VCaP (cell line): ENCODE results near the gene AGTRAP.

Experiments used
- H3K27ac ChIP-seq: fragments of 450-650 bp; 2 replicates; pipeline ENCODE4 v1.5.1; 2017
- TF ChIP-seq, protein P1 (sequence below): fragments of 450-650 bp; conservative IDR thresholded peaks from 2 replicates; pipeline ENCODE4 v1.5.1; 2017; ENCODE audit warnings: mild to moderate bottlenecking, moderate library complexity

Gene AGTRAP

DNA sequence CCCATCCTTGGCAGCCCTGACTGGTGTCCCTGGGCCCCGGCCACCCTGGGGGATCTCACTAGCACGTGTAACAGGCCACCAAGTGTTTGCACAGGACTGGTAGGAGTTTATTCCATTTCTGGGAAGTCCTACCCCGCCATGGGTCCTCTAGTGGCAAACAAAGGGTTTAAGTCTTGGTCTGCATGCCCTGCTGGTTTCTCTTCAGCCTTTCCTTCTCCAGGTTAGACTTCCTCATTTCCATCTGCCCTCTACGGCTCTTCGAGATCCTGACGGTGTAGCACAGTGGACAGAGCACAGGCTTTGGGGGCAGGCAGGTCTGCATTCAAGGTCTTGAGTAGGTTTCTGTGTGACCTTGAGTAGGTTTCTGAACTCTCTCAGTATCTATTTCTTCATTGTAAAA, 2.8 kb downstream of the AGTRAP start:
- TF ChIP-seq, protein P1, sequence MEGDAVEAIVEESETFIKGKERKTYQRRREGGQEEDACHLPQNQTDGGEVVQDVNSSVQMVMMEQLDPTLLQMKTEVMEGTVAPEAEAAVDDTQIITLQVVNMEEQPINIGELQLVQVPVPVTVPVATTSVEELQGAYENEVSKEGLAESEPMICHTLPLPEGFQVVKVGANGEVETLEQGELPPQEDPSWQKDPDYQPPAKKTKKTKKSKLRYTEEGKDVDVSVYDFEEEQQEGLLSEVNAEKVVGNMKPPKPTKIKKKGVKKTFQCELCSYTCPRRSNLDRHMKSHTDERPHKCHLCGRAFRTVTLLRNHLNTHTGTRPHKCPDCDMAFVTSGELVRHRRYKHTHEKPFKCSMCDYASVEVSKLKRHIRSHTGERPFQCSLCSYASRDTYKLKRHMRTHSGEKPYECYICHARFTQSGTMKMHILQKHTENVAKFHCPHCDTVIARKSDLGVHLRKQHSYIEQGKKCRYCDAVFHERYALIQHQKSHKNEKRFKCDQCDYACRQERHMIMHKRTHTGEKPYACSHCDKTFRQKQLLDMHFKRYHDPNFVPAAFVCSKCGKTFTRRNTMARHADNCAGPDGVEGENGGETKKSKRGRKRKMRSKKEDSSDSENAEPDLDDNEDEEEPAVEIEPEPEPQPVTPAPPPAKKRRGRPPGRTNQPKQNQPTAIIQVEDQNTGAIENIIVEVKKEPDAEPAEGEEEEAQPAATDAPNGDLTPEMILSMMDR: no peak
- H3K27ac ChIP-seq: peak overlapping the region; percentile 98

DNA sequence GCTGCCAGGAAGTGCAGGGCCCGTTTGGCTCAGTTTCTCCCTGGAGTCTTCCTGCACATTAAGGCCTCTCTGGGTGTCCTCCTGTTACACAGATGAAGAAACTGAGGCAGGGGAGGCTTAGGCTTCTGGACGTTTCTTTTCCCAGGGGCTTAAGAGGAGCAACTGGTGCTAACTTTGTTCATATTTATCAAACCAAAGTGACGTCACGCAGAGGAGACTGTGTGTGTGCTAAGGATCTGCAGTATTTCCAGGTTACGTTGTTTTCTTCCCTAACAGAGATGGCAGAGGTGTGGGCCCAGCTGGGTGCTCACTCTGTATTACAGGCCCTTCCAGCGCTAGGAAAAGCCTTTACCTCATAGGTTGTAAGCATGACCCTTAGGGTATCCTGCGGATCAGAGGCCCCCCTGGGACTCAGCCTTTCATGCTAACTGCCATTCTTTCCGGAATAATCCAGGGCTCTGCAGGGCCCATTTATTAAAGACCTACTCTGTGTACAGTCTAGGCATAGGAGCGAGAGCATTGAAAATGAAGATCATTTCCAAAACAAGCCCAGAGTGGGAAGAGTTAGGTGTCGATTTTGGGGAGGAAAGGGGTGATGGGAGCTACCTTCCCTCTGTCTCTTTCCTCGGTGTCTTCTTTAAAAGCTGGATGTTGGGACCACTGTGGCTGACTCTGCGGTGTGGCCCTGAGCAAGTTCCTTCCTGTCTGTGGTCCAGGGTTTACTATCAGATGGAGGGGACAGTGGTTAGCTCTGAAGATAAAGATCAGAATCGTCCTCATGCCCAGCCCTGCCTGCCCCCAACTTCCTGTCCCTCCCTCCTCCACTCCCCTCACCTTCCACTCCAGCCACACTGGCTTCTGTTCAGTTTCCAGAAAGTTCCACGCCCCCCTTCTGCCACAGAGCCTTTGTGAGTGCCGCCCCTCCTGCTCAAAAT, 4.6 kb downstream of the AGTRAP start:
- TF ChIP-seq, protein P1: no peak
- H3K27ac ChIP-seq: peak overlapping the region; percentile 98

DNA sequence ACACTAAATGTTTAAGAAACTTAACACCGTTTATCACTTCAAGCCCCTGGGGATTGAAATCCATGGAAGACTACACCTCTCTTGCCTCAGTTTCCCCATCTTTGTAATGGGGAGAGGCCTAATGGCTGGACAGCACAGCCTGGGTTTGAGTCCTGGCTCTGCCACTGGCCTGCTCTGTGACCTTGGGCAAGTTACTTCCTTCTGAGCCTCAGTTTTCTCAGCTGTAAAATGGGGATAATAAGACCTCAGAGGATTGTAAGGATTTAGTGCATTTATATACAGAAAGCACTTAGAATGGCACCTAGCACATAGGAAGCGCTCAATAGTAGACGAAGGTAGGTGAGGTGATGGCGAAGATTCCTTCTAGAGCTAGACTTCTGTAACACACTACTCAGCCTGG, 5.5 kb downstream of the AGTRAP start:
- TF ChIP-seq, protein P1: no peak
- peak overlapping the region; percentile 98; the same call in 1 of the 2 replicates for H3K27ac ChIP-seq

DNA sequence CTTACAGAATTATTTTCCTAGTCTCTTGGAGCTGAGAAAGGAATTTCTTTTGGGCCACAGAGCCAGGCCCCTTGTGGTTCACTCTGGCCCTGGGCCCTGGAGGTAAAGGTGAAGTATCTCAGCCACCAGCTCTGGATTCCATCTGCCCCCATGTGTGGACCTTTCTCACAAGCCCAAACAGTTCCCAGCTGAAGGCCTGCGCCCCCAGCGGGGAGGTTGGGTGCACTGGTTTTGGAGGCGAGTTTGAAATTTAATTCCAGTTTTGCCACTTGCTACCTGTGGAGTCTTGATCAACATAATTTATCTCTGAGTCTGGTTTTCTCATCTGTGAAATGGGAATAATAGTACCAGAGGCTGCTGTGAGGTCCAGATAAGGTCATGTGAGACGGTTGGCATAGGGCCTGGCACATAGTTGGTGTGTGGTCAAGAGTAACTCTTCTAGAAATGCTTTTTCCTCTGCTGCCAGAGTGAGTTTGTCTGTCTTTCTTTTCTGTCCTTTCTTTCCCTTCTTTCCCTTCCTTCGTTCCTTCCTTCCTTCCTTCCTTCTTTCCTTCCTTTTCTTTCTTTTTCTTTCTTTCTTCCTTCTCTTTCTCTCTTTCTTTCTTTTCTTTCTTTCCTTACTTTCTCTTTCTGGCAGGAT, 6.1 kb downstream of the AGTRAP start:
- TF ChIP-seq, protein P1: no peak
- peak overlapping the region; percentile 98; the same call in 1 of the 2 replicates for H3K27ac ChIP-seq

DNA sequence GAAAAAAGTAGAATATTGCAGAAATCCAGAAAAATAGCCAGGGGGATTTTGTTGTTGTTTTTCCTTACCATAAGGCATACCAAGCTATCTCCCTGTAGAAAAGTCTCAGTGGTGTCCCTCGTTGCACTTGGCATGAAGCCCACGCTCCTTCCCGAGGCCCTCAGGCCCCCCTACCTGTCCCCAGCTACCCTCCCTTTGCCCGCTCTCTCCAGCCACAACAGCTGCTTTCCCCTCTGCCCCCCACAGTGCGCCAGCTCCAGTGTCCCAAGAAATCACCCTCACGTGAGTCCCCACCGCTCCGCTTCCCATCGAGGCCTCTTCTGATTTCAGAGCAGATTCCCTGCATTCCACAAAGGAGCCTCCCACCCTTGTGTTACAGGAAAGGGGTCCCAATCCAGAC, 8.4 kb downstream of the AGTRAP start:
- no peak overlapping the region for H3K27ac ChIP-seq
- TF ChIP-seq, protein P1: no peak

DNA sequence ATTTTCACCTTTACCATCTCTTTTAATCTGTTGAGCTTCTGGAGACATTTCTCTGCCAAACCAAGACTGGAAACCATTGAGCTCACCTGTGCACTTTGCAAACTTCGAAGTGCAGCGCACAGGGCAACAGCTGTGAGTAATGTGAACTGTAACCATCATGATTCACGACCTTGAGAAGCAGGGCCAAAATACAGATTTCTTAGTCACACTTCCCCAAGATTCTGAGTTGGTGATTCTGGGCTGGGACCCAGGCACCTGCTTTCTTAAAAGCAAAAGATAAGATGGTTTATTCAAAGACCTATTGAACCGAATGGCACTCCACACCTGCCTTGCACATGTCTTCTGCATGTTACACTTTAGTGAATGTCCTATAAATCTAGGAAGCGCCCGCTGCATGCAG, 10.2 kb downstream of the AGTRAP start:
- TF ChIP-seq, protein P1: no peak
- H3K27ac ChIP-seq: no peak overlapping the region

DNA sequence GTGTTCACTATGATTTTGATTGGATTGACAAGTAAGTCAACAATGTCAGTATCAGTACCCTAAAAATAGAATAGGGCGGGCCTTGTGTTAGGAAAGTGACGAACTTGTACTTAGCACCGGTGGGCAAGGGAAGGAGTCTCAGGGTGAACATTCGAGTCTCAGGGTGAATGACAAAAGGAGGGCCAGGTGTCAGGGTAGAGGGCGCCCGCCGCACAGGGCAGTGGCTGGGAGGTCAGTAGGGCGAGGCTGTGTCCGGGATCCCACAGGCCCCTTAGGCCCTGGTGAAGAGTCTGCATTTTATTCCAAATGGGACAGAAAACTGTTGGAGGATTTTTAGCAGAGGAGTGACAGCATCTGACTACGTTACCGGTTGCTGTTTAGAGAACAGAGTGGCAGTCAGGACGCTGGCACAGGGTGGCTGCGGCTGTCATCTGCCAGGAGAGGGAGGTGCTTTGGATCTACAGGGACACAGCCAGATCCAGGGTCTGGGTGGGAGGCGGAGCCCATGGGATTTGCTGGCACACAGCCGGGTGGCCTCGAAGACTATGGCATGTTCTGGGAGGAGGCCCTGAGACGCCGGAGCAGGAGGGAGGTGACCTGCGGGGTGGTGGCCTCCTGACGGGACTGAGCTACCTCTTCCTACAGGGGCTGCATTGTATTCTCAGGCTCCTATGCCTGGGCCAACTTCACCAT, 11.0 kb downstream of the AGTRAP start:
- TF ChIP-seq, protein P1: no peak
- no peak overlapping the region for H3K27ac ChIP-seq
